WTC11 (cell line): Measurements from ENCODE around the gene ANGEL2. TPM values are rescaled to one million over a fixed set of nuclear protein-coding genes. Genes with fewer than 3 reads are reported as not detected.

Source experiments
- ATAC-seq: fragments of 200-7000 bp; cut with Tn5 transposase; 2 replicates; pipeline ENCODE4 v1.10.0; 2021; ENCODE audit warnings: mild to moderate bottlenecking, moderate library complexity
- CTCF ChIA-PET: fragments of 300-600 bp; sonication (Branson Sonifier 250); formaldehyde crosslinking; loops from one replicate; lab custom pipeline; 2021; ENCODE audit warnings: antibody characterized with exemption; lab: Charles Lee
- POLR2A ChIA-PET: fragments of 350-600 bp; sonication (Branson Sonifier 250); formaldehyde crosslinking; loops from one replicate; lab custom pipeline; 2021; ENCODE audit warnings: antibody characterized with exemption; lab: Charles Lee
- DNase-seq: peaks from one replicate; pipeline ENCODE4 v3.0.0; 2021; ENCODE audit warnings: low spot score
- H3K27ac Mint-ChIP-seq: 2 replicates; pipeline ENCODE4 v1.8.0; 2021; ENCODE audit warnings: mixed read lengths
- H3K27me3 Mint-ChIP-seq: 2 replicates; pipeline ENCODE4 v1.8.0; 2021; ENCODE audit warnings: low read depth, mild to moderate bottlenecking, moderate library complexity, mixed read lengths
- H3K36me3 Mint-ChIP-seq: 2 replicates; pipeline ENCODE4 v1.8.0; 2021; ENCODE audit warnings: mixed read lengths
- H3K4me1 Mint-ChIP-seq: 2 replicates; pipeline ENCODE4 v1.8.0; 2022; ENCODE audit warnings: mixed read lengths
- H3K4me3 Mint-ChIP-seq: 2 replicates; pipeline ENCODE4 v1.8.0; 2021; ENCODE audit warnings: mild to moderate bottlenecking, moderate library complexity, mixed read lengths
- H3K9me3 Mint-ChIP-seq: 2 replicates; pipeline ENCODE4 v1.8.0; 2021; ENCODE audit warnings: mixed read lengths
- ESRRA ChIP-seq: sonication (generic); formaldehyde crosslinking; IDR thresholded peaks from 2 replicates; pipeline ENCODE4 v1.8.1; 2022; ENCODE audit warnings: mild to moderate bottlenecking, missing genetic modification reagents, borderline replicate concordance
- IRF2 ChIP-seq: sonication (generic); formaldehyde crosslinking; IDR thresholded peaks from 2 replicates; pipeline ENCODE4 v1.8.0; 2022; ENCODE audit warnings: low read depth, missing genetic modification reagents, borderline replicate concordance
- NR2C2 ChIP-seq: sonication (generic); formaldehyde crosslinking; IDR thresholded peaks from 2 replicates; pipeline ENCODE4 v1.8.0; 2022; ENCODE audit warnings: mild to moderate bottlenecking, missing genetic modification reagents
- TEAD4 ChIP-seq: sonication (generic); formaldehyde crosslinking; IDR thresholded peaks from 2 replicates; pipeline ENCODE4 v1.8.0; 2022; ENCODE audit warnings: mild to moderate bottlenecking, missing genetic modification reagents
- ZNF219 ChIP-seq: sonication (generic); formaldehyde crosslinking; IDR thresholded peaks from 2 replicates; pipeline ENCODE4 v1.8.0; 2023; ENCODE audit warnings: missing genetic modification reagents, mild to moderate bottlenecking, borderline replicate concordance
- ZNF671 ChIP-seq: fragments of 250-450 bp; sonication (Bioruptor Pico); IDR thresholded peaks from 2 replicates; pipeline ENCODE4 v1.8.0; 2021; ENCODE audit warnings: mild to moderate bottlenecking
- total RNA-seq: library from RNA; stranded (reverse); gene quantifications from 3 replicates; pipeline ENCODE4 v1.2.3, GENCODE V29; 2021
- TF ChIP-seq, protein P1 (sequence below): fragments of 250-450 bp; sonication (Bioruptor Pico); IDR thresholded peaks from 2 replicates; pipeline ENCODE4 v2.1.2; 2022; ENCODE audit warnings: mild to moderate bottlenecking, moderate library complexity
- TF ChIP-seq, protein P2 (sequence below): fragments of 250-450 bp; sonication (Bioruptor Pico); IDR thresholded peaks from 2 replicates; pipeline ENCODE4 v1.9.0; 2021; ENCODE audit warnings: mild to moderate bottlenecking
- TF ChIP-seq, protein P3 (sequence below): sonication (generic); formaldehyde crosslinking; IDR thresholded peaks from 2 replicates; pipeline ENCODE4 v1.8.1; 2023; ENCODE audit warnings: mild to moderate bottlenecking, missing genetic modification reagents, moderate library complexity
- TF ChIP-seq, protein P4 (sequence below): sonication (generic); formaldehyde crosslinking; conservative IDR thresholded peaks from 2 replicates; pipeline ENCODE4 v1.8.1; 2022; ENCODE audit warnings: mild to moderate bottlenecking, missing genetic modification reagents
- TF ChIP-seq, protein P5 (sequence below): fragments of 250-450 bp; sonication (Bioruptor Pico); IDR thresholded peaks from 2 replicates; pipeline ENCODE4 v1.8.0; 2021; ENCODE audit warnings: mild to moderate bottlenecking
- TF ChIP-seq, protein P6 (sequence below): sonication (generic); formaldehyde crosslinking; IDR thresholded peaks from 2 replicates; pipeline ENCODE4 v1.8.1; 2023; ENCODE audit warnings: mild to moderate bottlenecking, moderate library complexity, missing genetic modification reagents
- TF ChIP-seq, protein P7 (sequence below): sonication (generic); formaldehyde crosslinking; IDR thresholded peaks from 2 replicates; pipeline ENCODE4 v1.8.0; 2022; ENCODE audit warnings: mild to moderate bottlenecking, missing genetic modification reagents

ANGEL2 gene
- total RNA-seq, 1 experiment from 2014 or later, result 38.6 TPM

DNA sequence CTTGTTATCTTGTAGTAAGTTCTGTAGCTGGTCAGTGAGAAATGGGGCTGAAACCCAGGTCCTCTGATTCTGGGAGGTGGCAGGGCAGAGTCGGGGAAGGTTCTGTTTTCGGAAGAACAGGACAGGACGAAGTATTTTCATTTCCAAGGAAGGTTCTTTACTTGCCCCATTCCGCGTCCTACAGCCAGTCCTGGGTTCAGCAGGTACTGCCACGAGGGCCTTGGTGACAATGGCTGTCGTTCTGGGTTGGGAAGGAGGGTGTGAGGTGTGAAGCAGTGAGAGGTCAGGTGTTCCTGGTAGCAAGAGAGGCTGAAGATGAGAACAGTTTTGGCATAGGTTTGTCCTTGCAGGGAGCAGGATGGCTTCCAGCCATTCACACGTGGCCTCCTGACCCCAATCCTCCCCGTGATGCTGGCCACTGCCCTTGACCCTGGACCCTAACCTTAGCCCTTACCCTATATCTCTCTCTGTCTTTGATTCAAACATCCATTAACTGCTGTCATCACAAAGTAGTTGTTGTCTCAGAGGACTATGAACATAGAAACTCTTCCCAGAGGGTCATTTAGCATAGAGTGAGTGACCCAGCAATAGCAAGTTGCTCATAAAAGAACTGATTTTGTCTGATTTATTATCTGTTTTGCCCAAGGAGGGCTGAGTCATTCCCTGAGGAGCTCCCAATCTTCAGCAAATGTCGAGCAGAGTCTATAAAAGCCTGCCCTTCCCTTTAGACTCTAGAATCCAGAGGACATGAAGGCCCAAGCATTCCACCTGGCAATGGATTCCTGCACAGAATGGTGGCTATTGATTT is 40.4 kb downstream of the ANGEL2 start:
- Mint-ChIP-seq H3K4me3 (no peak overlapping the region), H3K27me3 (no peaks in the 10 kb centered on the region), H3K4me1 (peaks cover 83% of the 10 kb centered on the region), H3K9me3 (no peaks in the 10 kb centered on the region), H3K27ac (peak overlapping the region; percentile 88), H3K36me3 (peaks cover 97% of the 10 kb centered on the region)
- TF ChIP-seq TEAD4 (CRISPR knock-in tag) (no peak), ZNF671 (CRISPR knock-in tag) (0 out of 2 replicates have a peak, but pooled peaks have one; percentile 49), ZNF219 (CRISPR knock-in tag) (no peak)
- TF ChIP-seq, protein P1, sequence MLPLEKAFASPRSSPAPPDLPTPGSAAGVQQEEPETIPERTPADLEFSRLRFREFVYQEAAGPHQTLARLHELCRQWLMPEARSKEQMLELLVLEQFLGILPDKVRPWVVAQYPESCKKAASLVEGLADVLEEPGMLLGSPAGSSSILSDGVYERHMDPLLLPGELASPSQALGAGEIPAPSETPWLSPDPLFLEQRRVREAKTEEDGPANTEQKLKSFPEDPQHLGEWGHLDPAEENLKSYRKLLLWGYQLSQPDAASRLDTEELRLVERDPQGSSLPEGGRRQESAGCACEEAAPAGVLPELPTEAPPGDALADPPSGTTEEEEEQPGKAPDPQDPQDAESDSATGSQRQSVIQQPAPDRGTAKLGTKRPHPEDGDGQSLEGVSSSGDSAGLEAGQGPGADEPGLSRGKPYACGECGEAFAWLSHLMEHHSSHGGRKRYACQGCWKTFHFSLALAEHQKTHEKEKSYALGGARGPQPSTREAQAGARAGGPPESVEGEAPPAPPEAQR (CRISPR knock-in tag), result no peak
- CTCF ChIA-PET, result no interaction called here
- no peak for DNase-seq
- POLR2A ChIA-PET, result interaction anchor here (0.5 kb wide), 1 partner anchor 94 kb away, joined by 4 read pairs; no protein-coding TSS in a partner anchor
- ATAC-seq, result no peak

DNA sequence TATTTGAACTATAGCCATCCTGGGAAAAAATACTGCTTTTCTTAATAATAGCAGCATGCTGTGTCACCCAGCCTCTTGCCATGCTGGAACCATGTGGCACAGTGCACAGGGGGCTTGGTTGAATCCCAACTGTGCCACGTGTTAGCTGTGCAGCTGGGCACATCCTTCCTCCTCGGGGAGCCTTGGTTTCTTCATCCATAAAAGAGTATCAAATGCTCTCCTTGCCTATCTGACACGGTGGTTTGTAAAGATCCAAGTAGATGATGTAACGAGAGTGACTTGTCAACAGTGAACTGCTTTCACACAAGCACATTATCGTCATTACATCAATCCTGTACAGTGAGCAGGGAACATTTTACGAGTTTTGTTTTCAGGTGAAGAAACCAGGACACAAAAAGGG is 41.0 kb downstream of the ANGEL2 start:
- ChIA-PET POLR2A (no interaction called here), CTCF (no interaction called here)
- no peaks in the 10 kb centered on the region for H3K9me3 Mint-ChIP-seq
- H3K4me1 Mint-ChIP-seq, result peaks cover 83% of the 10 kb centered on the region
- no peaks in the 10 kb centered on the region for H3K27me3 Mint-ChIP-seq
- no peak for ATAC-seq
- TF ChIP-seq, protein P2, sequence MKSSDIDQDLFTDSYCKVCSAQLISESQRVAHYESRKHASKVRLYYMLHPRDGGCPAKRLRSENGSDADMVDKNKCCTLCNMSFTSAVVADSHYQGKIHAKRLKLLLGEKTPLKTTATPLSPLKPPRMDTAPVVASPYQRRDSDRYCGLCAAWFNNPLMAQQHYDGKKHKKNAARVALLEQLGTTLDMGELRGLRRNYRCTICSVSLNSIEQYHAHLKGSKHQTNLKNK (CRISPR knock-in tag), result peak; percentile 62; the same call in 1 of the 2 replicates
- TF ChIP-seq, protein P3, sequence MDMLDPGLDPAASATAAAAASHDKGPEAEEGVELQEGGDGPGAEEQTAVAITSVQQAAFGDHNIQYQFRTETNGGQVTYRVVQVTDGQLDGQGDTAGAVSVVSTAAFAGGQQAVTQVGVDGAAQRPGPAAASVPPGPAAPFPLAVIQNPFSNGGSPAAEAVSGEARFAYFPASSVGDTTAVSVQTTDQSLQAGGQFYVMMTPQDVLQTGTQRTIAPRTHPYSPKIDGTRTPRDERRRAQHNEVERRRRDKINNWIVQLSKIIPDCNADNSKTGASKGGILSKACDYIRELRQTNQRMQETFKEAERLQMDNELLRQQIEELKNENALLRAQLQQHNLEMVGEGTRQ, result no peak
- peaks cover 97% of the 10 kb centered on the region for H3K36me3 Mint-ChIP-seq
- no peak overlapping the region for H3K4me3 Mint-ChIP-seq
- H3K27ac Mint-ChIP-seq, result peak overlapping the region; percentile 57; the same call in 1 of the 2 replicates
- no peak for DNase-seq

DNA sequence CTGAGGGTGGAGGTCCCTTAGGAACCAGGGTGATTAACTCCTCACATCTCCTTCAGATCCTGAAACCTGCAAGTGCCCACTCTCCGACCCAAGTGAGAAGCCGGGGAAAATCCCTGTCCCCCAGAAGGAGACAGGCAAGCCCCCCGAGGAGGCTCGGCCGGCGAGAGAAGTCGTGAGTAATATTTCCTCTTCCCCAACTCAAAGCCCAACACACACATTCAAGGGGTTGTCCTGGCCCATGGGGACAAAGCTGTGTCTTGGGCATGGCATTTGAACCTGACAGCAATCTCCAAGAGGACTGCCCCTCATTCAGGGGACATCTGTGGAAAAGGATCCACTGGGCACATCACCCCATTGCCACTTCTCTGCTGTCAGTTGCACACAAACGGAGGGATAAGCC is 41.8 kb downstream of the ANGEL2 start:
- Mint-ChIP-seq H3K9me3 (no peaks in the 10 kb centered on the region), H3K4me1 (peaks cover 81% of the 10 kb centered on the region), H3K27ac (peak overlapping the region; percentile 54; the same call in 1 of the 2 replicates), H3K27me3 (no peaks in the 10 kb centered on the region), H3K36me3 (peaks cover 97% of the 10 kb centered on the region), H3K4me3 (no peak overlapping the region)
- ChIA-PET CTCF (no interaction called here), POLR2A (no interaction called here)
- TF ChIP-seq, protein P4, sequence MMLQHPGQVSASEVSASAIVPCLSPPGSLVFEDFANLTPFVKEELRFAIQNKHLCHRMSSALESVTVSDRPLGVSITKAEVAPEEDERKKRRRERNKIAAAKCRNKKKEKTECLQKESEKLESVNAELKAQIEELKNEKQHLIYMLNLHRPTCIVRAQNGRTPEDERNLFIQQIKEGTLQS (CRISPR knock-in tag), result no peak
- TF ChIP-seq, protein P5, sequence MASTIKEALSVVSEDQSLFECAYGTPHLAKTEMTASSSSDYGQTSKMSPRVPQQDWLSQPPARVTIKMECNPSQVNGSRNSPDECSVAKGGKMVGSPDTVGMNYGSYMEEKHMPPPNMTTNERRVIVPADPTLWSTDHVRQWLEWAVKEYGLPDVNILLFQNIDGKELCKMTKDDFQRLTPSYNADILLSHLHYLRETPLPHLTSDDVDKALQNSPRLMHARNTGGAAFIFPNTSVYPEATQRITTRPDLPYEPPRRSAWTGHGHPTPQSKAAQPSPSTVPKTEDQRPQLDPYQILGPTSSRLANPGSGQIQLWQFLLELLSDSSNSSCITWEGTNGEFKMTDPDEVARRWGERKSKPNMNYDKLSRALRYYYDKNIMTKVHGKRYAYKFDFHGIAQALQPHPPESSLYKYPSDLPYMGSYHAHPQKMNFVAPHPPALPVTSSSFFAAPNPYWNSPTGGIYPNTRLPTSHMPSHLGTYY, result no peak
- ATAC-seq (no peak), DNase-seq (no peak)

DNA sequence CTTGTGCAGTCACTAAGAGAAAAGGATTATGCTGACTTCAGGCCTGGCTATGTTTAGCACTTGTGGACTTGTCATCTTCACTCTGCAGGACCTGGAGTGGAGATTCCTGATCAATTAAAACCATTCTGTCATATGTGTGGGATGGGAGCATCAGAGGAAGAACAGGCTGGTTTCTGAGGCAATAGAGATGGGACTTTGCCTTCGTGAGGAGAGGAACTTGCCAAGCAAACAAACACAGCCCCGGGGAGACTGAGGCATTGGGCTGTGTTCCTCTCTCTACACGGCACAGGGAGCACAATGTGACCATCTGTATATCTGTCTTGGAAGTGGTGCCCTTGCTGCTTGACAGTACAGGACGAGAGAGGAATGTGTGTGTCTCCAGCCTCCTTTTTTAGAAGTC is 42.2 kb downstream of the ANGEL2 start:
- Mint-ChIP-seq H3K36me3 (peaks cover 97% of the 10 kb centered on the region), H3K4me1 (peaks cover 81% of the 10 kb centered on the region)
- CTCF ChIA-PET, result no interaction called here

More for the DNA sequence above, 42.2 kb downstream of the ANGEL2 start:
- Mint-ChIP-seq H3K27me3 (no peaks in the 10 kb centered on the region), H3K4me3 (no peak overlapping the region), H3K9me3 (no peaks in the 10 kb centered on the region), H3K27ac (peak overlapping the region; percentile 80)
- no peak for DNase-seq
- TF ChIP-seq, protein P6, sequence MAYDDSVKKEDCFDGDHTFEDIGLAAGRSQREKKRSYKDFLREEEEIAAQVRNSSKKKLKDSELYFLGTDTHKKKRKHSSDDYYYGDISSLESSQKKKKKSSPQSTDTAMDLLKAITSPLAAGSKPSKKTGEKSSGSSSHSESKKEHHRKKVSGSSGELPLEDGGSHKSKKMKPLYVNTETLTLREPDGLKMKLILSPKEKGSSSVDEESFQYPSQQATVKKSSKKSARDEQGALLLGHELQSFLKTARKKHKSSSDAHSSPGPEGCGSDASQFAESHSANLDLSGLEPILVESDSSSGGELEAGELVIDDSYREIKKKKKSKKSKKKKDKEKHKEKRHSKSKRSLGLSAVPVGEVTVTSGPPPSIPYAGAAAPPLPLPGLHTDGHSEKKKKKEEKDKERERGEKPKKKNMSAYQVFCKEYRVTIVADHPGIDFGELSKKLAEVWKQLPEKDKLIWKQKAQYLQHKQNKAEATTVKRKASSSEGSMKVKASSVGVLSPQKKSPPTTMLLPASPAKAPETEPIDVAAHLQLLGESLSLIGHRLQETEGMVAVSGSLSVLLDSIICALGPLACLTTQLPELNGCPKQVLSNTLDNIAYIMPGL, result no peak
- TF ChIP-seq, protein P7, sequence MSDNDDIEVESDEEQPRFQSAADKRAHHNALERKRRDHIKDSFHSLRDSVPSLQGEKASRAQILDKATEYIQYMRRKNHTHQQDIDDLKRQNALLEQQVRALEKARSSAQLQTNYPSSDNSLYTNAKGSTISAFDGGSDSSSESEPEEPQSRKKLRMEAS (CRISPR knock-in tag), result no peak
- TF ChIP-seq NR2C2 (CRISPR knock-in tag) (no peak), IRF2 (CRISPR knock-in tag) (no peak), ESRRA (CRISPR knock-in tag) (no peak)
- ATAC-seq, result no peak
- POLR2A ChIA-PET, result no interaction called here
